GM12864 (cell line): ENCODE data around the gene SH3TC1.

Source experiments
- DNase-seq: peaks from one replicate; pipeline ENCODE4 v3.0.0-alpha.2; 2011; ENCODE audit warnings: low read depth
- H3K4me3 ChIP-seq: 2 replicates; pipeline ENCODE4 v1.5.1; 2011; ENCODE audit warnings: mild to moderate bottlenecking, low read depth, low read length, control low read depth
- TF ChIP-seq, protein P1 (sequence below): IDR thresholded peaks from 2 replicates; pipeline ENCODE4 v1.5.1; 2011; ENCODE audit warnings: low read depth, mild to moderate bottlenecking, moderate library complexity, low read length, control low read depth, inconsistent platforms; ENCODE audit errors: missing control alignments

SH3TC1 gene

DNA sequence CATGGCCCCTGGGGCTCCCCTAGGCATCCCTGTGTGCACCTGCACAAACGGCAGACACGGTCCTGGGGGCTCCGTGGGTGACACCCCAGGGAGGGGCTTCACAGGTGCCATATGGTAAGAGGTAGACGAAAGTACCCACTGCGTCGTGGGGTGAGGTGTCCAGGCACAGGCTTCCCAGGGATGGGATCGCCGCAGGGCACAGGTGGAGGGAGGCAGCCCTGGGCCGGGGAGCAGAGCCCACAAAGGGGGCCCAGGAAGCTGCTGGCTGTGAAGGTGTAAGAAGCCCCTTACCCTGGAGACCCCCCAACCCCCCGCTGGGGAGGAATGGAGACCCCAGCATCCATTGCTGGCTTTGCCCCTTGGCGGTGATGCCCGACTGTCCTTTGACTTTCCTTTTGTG is 10.9 kb downstream of the SH3TC1 start:
- TF ChIP-seq, protein P1, sequence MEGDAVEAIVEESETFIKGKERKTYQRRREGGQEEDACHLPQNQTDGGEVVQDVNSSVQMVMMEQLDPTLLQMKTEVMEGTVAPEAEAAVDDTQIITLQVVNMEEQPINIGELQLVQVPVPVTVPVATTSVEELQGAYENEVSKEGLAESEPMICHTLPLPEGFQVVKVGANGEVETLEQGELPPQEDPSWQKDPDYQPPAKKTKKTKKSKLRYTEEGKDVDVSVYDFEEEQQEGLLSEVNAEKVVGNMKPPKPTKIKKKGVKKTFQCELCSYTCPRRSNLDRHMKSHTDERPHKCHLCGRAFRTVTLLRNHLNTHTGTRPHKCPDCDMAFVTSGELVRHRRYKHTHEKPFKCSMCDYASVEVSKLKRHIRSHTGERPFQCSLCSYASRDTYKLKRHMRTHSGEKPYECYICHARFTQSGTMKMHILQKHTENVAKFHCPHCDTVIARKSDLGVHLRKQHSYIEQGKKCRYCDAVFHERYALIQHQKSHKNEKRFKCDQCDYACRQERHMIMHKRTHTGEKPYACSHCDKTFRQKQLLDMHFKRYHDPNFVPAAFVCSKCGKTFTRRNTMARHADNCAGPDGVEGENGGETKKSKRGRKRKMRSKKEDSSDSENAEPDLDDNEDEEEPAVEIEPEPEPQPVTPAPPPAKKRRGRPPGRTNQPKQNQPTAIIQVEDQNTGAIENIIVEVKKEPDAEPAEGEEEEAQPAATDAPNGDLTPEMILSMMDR = no peak
- no peak overlapping the region for H3K4me3 ChIP-seq
- DNase-seq = no peak

DNA sequence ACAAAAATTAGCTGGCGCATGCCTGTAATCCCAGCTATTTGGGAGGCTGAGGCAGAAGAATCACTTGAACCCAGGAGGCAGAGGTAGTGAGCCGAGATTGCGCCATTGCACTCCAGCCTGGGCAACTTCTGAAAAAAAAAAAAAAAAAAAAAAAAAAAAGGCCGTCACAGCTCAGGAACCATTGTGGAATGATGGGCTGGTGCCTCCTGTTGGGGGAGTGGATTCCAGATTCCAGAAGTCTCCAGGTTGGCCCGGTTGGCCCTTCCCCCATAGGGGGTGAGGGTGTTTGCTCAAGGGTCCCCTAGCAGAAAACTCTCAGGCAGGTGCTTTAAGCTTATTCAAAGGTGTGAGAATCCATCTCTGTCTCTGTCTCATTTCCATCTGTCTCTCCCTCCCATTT is 11.5 kb downstream of the SH3TC1 start:
- no peak overlapping the region for H3K4me3 ChIP-seq
- TF ChIP-seq, protein P1 = no peak
- DNase-seq = no peak

DNA sequence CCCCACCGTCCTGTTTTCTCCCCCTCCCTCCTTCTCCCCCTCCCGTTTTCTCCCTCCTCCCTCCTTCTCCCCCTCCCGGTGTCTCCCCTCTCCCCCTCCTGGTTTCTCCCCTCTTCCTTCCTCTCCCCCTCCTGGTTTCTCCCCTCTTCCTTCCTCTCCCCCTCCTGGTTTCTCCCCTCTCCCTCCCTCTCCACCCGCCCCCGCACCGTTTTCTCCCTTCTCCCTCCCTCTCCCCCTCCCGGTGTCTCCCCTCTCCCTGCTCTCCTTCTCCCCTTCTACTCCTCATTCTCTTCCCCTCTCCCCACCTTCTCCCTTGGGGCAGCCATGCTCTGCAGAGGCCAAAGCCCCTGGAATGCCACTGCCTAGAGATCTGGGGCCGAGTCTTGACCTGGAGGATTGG is 12.2 kb downstream of the SH3TC1 start:
- no peak for DNase-seq
- TF ChIP-seq, protein P1 = no peak
- H3K4me3 ChIP-seq = no peak overlapping the region

DNA sequence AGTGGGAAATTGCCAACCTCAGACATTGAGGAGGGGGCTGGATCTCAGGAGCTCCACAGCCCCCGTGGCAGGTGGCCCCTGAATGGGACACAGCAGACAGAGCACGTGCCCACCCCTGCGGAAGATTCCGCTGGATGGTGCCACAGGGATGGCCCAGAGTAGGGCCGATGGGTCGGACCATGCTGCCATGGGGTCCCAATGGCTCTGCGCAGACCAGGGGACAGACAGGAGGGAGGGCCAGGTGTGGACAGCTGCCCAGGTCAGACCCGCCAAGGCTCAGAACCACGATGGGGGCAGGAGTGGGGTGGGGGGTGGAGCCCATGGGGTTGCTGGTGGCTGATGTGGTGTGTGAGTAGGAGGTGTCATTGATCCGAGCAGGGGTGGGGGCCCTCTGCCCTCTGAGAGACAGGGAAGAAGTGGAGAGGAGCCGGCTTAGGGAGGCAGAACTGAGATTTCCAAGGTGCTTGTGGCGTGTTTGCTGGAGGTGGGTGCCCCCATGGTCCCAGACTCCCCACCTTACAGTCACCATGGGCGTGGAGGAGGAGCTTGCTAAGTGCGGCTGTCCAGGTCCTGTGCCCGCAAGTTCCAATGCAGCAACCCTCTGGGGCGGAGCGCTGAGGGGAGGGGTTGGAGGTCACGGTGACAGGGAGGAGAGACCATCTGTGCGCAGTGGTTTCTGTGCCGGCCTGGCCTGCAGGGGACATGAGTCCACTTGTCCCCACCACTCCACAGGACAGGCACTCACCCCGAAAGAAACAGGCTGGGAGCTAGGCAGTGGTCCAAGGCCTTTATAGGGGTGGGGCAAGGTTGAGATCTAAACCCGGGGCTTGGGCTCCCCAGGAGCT is 12.9 kb downstream of the SH3TC1 start:
- no peak for DNase-seq
- TF ChIP-seq, protein P1 = no peak
- H3K4me3 ChIP-seq = no peak overlapping the region

DNA sequence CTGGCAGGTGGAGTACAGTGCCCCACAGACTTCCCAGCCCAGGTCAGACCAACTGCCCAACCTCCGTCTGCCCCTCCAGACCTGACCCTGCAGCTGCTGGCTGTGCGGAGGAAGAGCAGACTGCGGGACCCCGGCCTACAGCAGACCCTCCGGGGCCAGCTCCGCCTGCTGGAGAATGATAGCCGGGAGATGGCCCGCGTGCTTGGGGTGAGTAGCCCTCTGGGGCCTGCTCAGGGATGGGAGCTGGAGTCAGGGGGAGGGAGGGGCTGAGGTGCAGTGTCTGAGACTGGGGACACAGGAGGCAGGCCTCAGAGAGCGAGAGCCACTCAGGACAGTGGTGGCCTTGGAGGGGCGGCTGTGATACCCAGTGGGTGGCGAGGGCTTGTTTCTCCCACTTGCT is 13.5 kb downstream of the SH3TC1 start:
- H3K4me3 ChIP-seq = no peak overlapping the region
- TF ChIP-seq, protein P1 = no peak
- no peak for DNase-seq

DNA sequence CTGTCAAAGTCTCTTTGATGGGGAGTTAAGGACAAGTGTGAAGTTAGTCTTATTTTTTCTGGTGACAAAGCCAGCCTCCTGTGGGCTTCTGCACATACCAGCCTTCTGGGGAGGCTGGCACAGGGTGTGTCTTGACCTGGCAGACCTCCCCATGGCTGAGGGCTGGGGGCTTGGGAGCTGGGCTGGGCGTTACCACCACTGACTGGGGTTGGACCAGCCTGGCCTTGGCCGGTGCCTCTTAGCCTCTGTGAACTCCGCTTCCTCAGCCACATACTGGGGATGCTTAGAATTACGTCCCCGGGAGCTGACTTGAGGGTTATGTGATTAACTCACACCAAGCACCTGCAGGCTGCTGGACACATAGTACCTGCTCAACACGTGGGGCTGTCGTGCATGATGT is 14.0 kb downstream of the SH3TC1 start:
- no peak overlapping the region for H3K4me3 ChIP-seq
- TF ChIP-seq, protein P1 = no peak
- DNase-seq = no peak

DNA sequence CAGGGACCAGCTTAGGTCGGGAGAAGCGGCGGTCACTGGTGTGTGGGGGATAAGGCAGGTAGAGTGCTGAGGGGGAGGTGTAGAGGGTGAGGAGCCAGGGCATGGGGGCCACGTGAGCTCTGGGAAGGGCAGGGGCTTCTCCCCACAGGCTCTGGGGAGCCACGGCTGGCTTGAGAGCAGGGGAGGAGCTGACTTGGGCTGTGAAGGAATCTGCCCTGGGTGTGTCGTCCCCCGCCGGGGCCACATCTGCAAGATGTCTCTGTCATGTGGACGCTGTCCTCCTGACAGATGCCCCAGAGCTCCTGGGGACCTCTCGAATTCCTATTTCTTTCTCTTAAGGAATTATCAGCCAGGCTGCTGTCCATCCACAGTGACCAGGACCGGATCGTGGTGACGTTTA is 15.0 kb downstream of the SH3TC1 start:
- DNase-seq = no peak

More for the DNA sequence above, 15.0 kb downstream of the SH3TC1 start:
- TF ChIP-seq, protein P1 = no peak
- H3K4me3 ChIP-seq = no peak overlapping the region
